Motor neuron (in vitro differentiated cells): ENCODE data around the gene SLC38A9. TPM values are rescaled to one million over a fixed set of nuclear protein-coding genes. Genes with fewer than 3 reads are reported as not detected.

Experiments used
- ATAC-seq, 8 experiments: fragments of 200-7000 bp; cut with Tn5 transposase; replicated peaks in 6 of 8; 2 replicates each; pipeline ENCODE4 v1.8.0; 2021; ENCODE audit warnings: mild to moderate bottlenecking in 8 of 8, moderate library complexity in 8 of 8
- H3K27ac ChIP-seq, 2 donors: fragments of 250-450 bp; sonication (Bioruptor Pico); 2 replicates each; pipeline ENCODE4 v1.9.0; 2021; ENCODE audit warnings: antibody characterized with exemption in 2 of 2, mild to moderate bottlenecking in 2 of 2, moderate library complexity in 1 of 2
- H3K4me1 ChIP-seq, 2 donors: fragments of 250-450 bp; sonication (Bioruptor Pico); replicated peaks in 1 of 2; 2 replicates each; pipeline ENCODE4 v1.6.1; 2021; ENCODE audit warnings: antibody characterized with exemption in 2 of 2, mild to moderate bottlenecking in 2 of 2, moderate library complexity in 1 of 2
- H3K4me3 ChIP-seq, 5 donors: fragments of 250-450 bp; sonication (Bioruptor Pico); 2 replicates each; pipeline ENCODE4 v1.9.0; 2021; ENCODE audit warnings: antibody characterized with exemption in 5 of 5, mild to moderate bottlenecking in 5 of 5, moderate library complexity in 4 of 5
- WGBS, 10 experiments: fragments of 450-650 bp; shearing (Covaris generic); methylation state at CpG; one replicate each; pipeline ENCODE4 v1.0.0; 2022; 5-methylcytosine and 5-hydroxymethylcytosine counted together
- in situ Hi-C, 9 experiments: fragments of 400-800 bp; cut with MboI; loops; one replicate each; pipeline ENCODE4 v1.15.0; 2021; ENCODE audit warnings: low sequenced_read_pairs in 9 of 9, low pct_unique_long_range_greater_than_20kb in 2 of 9; ENCODE audit not compliant: unreplicated experiment in 9 of 9
- total RNA-seq, 8 experiments: library from RNA; unstranded; fragments of 300-600 nt; gene quantifications; 2 replicates each; pipeline versions ENCODE4 v1.2.3 to v1.2.4, GENCODE V29; 2022

The SLC38A9 gene
- total RNA-seq, 8 experiments from 2014 or later = 16.5 to 28.6 (median 21.0) TPM

- Histone ChIP-seq H3K4me3 (no peak overlapping the region), H3K4me1 (peaks cover 23 to 33% of the 10 kb centered on the region in 2 donors), H3K27ac (peak overlapping the region in 1 of 2 donors; percentile 59)
- 0 to 100% (median 98%) methylated on average over 1 to 3 of the region's 3 CpGs; no CpG with 5 or more reads in 2 of the 10 experiments for WGBS, 10 experiments
- ATAC-seq = peak in 1 of 8 experiments; percentile 3
- in situ Hi-C loops = no loop called here
Measured at GRCh38 chr5:55600086-55600485, 112.0 kb downstream of the SLC38A9 start.

- 75 to 100% (median 99%) methylated on average over 1 to 8 of the region's 8 CpGs; no CpG with 5 or more reads in 1 of the 10 experiments for WGBS, 10 experiments
- Histone ChIP-seq H3K27ac (no peak overlapping the region), H3K4me3 (no peak overlapping the region), H3K4me1 (peaks cover 23 to 33% of the 10 kb centered on the region in 2 donors)
- in situ Hi-C loops = no loop called here
- ATAC-seq = no peak
Measured at GRCh38 chr5:55599148-55600050, 112.7 kb downstream of the SLC38A9 start.

DNA sequence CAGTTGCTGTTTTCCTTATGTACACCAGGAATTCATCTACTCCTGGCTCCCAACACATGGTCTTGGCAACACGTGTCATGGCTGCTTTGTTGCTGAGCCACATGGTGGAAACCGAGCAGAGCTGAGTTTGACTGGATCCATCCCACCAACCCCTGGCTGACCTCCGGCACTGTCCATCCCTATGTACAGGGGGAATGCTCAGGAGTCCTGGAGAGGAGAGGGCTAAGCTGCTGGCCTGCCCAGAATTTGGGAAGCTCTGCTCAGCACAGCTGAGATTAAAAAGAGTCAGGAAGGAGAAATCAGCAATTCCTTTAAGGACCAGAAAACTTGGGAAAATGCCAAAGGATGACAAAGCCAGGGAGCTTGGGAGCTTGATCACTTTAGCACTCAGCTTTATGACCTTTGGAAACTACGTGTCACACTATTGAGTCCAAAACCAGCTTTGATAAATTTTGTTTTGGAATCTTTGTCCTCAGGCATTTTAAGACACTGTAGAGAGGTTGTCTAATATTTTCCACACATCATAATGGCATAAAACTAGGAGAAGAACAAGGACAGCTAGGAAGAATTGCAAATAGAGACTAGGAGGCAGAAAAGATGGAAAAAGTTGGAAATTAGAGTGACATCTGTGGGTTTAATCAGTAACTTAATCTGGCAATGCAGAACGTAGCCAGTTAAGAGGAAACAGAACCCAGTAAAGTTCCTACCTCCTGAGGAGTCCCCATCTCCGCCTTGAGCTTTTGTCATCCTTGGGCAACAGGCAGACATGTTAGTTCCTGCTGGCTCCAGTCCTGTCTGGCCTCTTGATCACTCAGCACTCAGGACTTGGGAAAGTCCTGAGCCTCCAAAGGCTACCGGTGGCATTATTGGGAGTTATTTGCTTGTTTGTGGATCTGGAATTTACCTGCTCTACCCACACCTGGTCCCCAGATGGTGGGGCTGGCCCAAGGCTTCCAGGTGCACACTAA, 114.8 kb downstream of the SLC38A9 start:
- H3K4me3 ChIP-seq = no peak overlapping the region
- H3K27ac ChIP-seq = no peak overlapping the region
- peak in 3 of 8 experiments; percentile 3 to 46 (median 10) for ATAC-seq
- peaks cover 11 to 22% of the 10 kb centered on the region in 2 donors for H3K4me1 ChIP-seq
- WGBS, 10 experiments = 3 to 100% (median 83%) methylated on average over 1 to 7 of the region's 7 CpGs; no CpG with 5 or more reads in 1 of the 10 experiments
- in situ Hi-C loops = no loop called here

- no peak overlapping the region for H3K27ac ChIP-seq
- in situ Hi-C loops = no loop called here
- peaks cover 0 to 3% of the 10 kb centered on the region in 2 donors for H3K4me1 ChIP-seq
- no peak overlapping the region for H3K4me3 ChIP-seq
- no peak for ATAC-seq
- WGBS, 10 experiments = 80 to 100% (median 100%) methylated on average over 1 to 2 of the region's 2 CpGs; no CpG with 5 or more reads in 1 of the 10 experiments
Measured at GRCh38 chr5:55594671-55595070, 117.5 kb downstream of the SLC38A9 start.

DNA sequence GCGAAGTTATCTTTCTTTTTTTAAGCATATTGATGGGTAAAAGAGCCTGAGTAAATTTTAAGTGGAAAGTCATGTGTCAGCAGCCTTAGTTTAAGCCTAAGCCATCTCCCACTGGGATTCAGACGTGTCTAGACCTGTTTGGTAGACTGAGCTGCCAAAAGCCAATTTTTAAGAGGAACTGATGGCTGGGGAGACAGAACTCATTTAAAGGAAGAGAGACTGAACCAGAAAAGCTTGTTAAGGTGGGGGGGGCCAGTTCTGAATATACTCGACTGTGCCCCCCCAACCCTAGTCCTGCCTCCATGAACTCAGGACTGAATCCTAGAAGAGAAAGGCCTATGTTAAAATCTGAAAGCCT, 119.0 kb downstream of the SLC38A9 start:
- in situ Hi-C loops = no loop called here
- peaks cover 0 to 3% of the 10 kb centered on the region in 2 donors for H3K4me1 ChIP-seq
- 64 to 100% (median 79%) methylated on average over 1 to 3 of the region's 3 CpGs; no CpG with 5 or more reads in 2 of the 10 experiments for WGBS, 10 experiments
- no peak overlapping the region for H3K27ac ChIP-seq
- no peak overlapping the region for H3K4me3 ChIP-seq
- ATAC-seq = no peak

- no peak overlapping the region for H3K27ac ChIP-seq
- whole genome bisulfite sequencing, 10 experiments = 85 to 100% (median 93%) methylated on average over 2 to 5 of the region's 5 CpGs
- no peak for ATAC-seq
- in situ Hi-C loops = no loop called here
- no peak overlapping the region for H3K4me3 ChIP-seq
- H3K4me1 ChIP-seq = peaks cover 0 to 3% of the 10 kb centered on the region in 2 donors
Measured at GRCh38 chr5:55592388-55593114, 119.6 kb downstream of the SLC38A9 start.

DNA sequence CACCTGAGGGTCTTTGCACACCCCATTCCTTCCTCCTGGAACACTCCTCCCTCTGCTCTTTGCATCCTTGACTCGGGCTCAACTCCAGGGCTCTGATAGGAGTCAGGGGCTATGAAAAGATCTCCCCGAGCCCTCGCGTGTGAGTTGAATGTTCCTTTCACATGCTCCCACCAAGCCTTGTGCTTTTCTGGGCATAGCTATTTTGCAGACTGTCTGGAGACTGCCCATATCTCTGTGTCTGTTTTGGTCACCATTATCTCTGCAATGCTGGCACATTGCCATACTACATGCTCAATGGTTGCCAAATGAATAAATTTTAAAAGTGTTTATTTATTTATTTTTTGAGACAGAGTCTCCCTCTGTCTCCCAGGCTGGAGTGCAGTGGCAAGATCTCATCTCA, 120.4 kb downstream of the SLC38A9 start:
- H3K4me3 ChIP-seq = no peak overlapping the region
- 60 to 100% (median 85%) methylated on average over 2 to 4 of the region's 4 CpGs; no CpG with 5 or more reads in 2 of the 10 experiments for WGBS, 10 experiments
- in situ Hi-C loops = no loop called here
- H3K27ac ChIP-seq = no peak overlapping the region
- no peaks in the 10 kb centered on the region for H3K4me1 ChIP-seq
- no peak for ATAC-seq

- H3K4me1 ChIP-seq = no peaks in the 10 kb centered on the region
- 100% methylated on average over 1 of the region's 1 CpG; no CpG with 5 or more reads in 9 of the 10 experiments for WGBS, 10 experiments
- H3K27ac ChIP-seq = no peak overlapping the region
- H3K4me3 ChIP-seq = no peak overlapping the region
- ATAC-seq = peak in 1 of 8 experiments; percentile 6
- in situ Hi-C loops = no loop called here
Measured at GRCh38 chr5:55585206-55585610, 126.9 kb downstream of the SLC38A9 start.

DNA sequence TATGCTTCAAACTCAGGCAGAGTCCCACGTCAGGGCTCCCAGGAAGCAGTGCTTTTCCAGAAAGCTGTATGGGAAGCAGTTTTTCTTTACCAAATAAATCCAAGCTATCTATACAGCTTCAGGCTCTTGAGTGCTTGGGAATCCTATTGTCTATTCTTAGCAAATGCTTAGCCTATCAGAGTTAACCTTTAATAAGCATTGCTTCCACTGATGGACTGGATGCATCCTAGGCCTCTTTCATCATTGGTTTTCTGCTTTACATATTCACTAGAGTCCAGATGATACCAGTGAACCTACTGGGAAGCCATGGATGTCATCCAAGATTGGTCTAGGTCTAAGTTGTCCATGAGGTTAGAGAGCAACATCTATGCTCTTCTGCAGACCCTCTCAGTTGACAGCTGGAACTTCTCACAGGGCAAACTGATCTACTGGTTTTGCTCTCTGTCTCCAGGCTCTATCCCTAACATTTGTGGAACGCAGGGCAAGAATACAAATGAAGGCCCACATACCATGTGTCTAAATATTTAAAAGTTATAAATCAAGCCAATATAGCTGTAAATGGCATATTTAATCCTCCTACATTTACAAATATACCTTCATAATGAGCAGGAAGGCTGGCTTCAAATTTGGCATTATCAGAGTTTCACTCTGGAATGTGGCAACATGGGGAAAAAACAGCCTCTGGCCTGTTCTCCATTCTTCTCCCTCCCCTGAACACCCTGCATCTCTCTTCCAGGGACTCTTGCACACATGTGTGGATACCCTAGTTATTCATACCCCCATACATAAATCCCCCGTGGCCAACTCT, 127.5 kb downstream of the SLC38A9 start:
- Histone ChIP-seq H3K4me3 (no peak overlapping the region), H3K27ac (no peak overlapping the region), H3K4me1 (no peaks in the 10 kb centered on the region)
- ATAC-seq = peak in 4 of 8 experiments; percentile 18 to 49 (median 33)
- WGBS, 10 experiments = 33 to 94% (median 71%) methylated on average over 1 to 3 of the region's 3 CpGs; no CpG with 5 or more reads in 1 of the 10 experiments
- in situ Hi-C loops = no loop called here

- peak in 3 of 8 experiments; percentile 64 to 80 (median 69) for ATAC-seq
- 0 to 100% (median 80%) methylated on average over 1 to 5 of the region's 9 CpGs; no CpG with 5 or more reads in 1 of the 10 experiments for WGBS, 10 experiments
- no peak overlapping the region for H3K4me3 ChIP-seq
- in situ Hi-C loops = no loop called here
- H3K27ac ChIP-seq = no peak overlapping the region
- no peaks in the 10 kb centered on the region for H3K4me1 ChIP-seq
Measured at GRCh38 chr5:55583578-55583977, 128.5 kb downstream of the SLC38A9 start.

DNA sequence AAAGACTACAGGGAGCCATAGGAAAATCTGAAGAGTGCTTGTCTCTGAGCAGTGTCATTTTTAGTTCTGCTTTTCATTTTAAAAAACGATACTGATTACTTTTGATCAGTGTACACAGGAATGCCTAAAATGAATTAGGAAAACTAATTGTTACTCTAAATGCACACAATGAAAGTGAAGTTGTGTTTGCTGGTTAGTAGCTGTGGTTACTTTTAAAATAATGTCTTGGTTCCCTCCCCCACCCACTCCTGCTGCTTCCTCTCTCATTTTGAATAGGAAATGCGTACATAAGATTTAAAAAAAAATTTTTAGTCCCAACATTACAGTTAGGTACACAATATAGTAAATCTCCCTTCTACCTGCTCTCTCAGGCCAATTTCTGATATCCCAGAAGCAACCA, 129.9 kb downstream of the SLC38A9 start:
- no peak for ATAC-seq
- 14 to 90% (median 72%) methylated on average over 1 to 2 of the region's 2 CpGs for WGBS, 10 experiments
- in situ Hi-C loops = no loop called here
- no peak overlapping the region for H3K27ac ChIP-seq
- H3K4me1 ChIP-seq = no peaks in the 10 kb centered on the region
- no peak overlapping the region for H3K4me3 ChIP-seq

GRCh38 chr5:55580042-55580441, 132.1 kb downstream of the SLC38A9 start:
- no peak for ATAC-seq
- no peak overlapping the region for H3K4me3 ChIP-seq
- no peak overlapping the region for H3K27ac ChIP-seq
- in situ Hi-C loops = no loop called here
- no peaks in the 10 kb centered on the region for H3K4me1 ChIP-seq
- WGBS, 10 experiments = 69 to 100% (median 98%) methylated on average over 1 to 5 of the region's 6 CpGs; no CpG with 5 or more reads in 3 of the 10 experiments
